GM19023 (cell line): ENCODE data around the gene SLC12A3.

Source experiments
- ATAC-seq: cut with Tn5 transposase; IDR thresholded peaks from one replicate; pipeline ENCODE4 v1.9.1; 2021; ENCODE audit warnings: mild to moderate bottlenecking, moderate library complexity; ENCODE audit not compliant: unreplicated experiment

SLC12A3 gene

GRCh38 chr16:56889206-56889605 lies 24.2 kb downstream of the SLC12A3 start:
- ATAC-seq = no peak

- no peak for ATAC-seq
Measured at GRCh38 chr16:56891685-56892084, 26.7 kb downstream of the SLC12A3 start.

- no peak for ATAC-seq
Measured at GRCh38 chr16:56892705-56893104, 27.7 kb downstream of the SLC12A3 start.

- no peak for ATAC-seq
Measured at GRCh38 chr16:56894331-56894917, 29.4 kb downstream of the SLC12A3 start.

DNA sequence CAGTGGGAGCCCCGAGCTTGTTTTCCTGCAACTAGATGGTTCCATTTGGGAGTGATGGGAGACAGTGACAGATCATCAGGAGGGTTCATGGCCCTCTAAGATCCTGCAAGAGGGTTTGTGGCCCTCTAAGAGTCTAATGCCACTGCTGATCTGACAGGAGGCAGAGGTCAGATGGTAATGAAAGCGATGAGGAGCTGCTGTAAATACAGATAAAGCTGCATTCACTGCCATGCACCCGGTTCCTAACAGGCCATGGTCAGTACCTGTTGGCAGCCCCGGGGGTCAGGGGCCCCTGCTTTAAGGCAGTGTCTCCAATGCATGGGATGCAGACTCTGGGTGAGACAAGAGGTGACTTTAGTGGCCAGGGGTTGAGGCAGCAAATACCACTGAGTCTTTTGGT lies 30.8 kb downstream of the SLC12A3 start:
- ATAC-seq = no peak

DNA sequence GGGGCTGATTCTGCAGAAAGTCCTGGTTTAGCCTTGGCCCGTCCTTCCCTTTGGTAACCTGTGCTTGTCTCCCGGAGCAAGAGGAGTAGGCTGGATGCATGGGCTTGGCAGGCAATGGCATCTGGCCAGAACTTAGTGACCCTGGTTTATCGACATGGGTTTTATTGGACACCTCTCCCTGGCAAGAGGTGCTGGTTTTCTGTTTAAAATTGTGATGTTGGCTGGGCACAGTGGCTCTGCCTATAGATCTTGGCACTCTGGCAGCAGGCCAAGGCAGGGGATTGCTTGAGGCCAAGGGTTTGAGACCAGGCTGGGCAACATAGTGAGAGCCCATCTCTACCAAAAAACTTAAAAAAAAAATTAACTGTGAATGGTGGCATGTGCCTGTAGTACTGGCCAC lies 31.2 kb downstream of the SLC12A3 start:
- no peak for ATAC-seq

DNA sequence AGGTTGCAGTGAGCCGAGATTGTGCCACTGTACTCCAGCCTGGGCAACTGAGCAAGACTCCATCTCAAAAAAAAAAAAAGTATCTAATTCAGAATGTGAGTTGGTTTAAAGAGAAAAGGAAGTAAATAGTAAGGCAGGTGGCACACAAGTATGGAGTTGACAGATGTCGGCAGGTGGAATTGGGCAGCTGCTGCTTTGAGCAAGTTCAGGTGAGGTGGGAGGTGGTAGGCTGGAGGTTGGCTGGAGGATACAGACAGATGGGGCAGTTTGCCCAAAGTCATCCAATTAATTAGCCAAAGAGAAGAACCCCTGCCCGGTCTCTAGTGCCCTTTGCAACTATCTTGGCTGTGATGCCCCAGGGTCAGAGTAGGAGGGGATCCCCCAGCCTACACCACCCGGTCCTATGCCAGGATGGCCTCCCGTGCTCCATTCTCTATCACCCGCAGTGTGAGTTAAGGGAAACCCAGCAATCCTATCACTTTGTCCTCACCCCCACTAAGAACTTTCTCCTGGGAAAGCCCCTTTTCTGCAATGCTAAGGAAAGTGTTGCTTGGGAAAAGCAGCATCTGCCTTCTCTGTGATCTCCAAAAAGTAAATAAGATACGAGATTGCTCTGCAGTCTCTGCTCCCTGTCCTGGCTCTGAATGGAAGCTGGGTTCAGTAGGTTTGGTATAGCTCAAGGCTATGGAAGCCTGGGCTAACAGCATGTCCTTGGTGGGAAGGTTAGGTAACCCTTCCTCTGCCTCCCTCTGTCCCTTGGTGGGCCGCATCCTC lies 32.2 kb downstream of the SLC12A3 start:
- ATAC-seq = no peak

- peak; percentile 63 for ATAC-seq
Measured at GRCh38 chr16:56898847-56899246, 33.8 kb downstream of the SLC12A3 start.

GRCh38 chr16:56903866-56904265 lies 38.9 kb downstream of the SLC12A3 start:
- ATAC-seq = no peak

DNA sequence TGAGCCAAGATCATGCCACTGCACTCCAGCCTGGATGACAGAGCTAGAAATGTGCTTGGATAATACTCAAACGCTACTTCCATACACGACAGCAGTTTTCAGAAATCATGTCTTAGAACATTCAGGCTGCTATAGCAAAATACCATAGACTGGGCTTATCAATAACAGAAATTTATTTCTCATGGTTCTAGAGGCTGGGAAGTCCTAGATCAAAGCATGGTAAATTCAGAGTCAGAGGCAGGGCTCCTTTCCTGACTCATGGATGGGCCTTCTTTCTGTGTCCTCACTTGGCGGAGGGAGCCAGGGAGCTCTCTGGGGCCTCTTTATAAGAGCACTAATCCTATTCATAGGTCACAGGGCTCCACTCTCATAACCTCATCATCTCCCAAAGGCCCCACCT lies 42.4 kb downstream of the SLC12A3 start:
- ATAC-seq = no peak

DNA sequence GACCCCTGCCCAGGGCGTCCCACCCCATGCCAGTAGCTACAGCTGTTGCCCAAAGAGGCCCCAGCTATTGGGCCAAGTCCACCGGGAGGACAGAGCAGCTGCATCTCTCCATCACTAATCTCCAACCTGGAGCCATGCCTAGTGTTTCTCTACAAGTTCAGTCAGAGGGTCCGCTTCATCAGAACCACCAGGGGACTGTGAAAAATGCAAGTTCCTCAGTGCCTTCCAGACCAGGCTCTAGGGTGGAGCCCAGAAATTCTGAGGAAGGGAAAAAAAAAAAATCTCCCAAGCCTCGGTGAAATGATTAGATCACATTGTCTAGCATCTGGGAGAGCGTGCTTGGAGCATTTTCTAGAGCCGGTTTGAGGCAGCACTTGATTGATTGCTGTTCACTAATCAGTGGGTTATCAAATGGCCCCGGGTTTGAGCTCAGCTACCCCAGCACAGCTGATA lies 44.5 kb downstream of the SLC12A3 start:
- no peak for ATAC-seq

GRCh38 chr16:56910112-56910511 lies 45.1 kb downstream of the SLC12A3 start:
- no peak for ATAC-seq

DNA sequence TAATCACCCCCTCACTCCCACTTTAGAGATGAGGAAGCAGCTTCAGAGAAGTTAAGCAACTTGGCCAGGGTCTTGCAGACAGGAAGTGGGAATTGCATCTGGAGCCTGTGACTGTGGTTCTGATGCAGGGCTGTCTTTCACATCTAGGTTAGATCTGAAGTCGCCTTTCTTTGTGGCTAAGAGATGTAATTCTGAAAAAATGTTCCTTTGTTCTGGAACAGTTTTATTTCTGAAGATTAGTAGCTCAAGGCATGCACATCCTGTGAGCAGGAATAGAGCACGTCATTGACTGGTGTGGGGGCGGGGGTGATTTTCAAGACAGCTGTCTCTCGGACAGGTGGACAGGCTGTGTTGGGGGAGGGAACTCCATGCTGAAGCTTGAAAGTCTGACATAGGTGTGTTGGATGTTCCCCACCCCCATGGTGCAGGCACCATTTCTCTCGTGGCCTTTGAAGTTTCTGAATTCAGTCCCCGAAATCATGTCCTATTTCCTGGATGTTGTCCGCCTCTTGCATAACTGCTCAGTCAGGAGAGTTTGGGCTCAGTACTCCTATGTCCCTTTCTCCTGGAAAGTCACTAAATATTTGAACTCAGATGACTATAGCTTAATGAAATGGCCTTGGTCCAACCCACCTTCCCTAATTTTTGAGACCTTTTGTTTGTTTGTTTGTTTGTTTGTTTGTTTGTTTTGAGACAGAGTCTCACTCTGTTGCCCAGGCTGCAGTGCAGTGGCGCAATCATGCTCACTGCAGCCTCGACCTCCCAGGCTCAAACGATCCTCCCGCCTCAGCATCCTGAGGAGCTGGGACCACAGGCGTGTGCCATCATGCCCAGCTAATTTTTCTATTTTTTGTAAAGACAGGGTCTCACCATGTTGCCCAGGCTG lies 45.9 kb downstream of the SLC12A3 start:
- ATAC-seq = no peak

- ATAC-seq = peak; percentile 53
Measured at GRCh38 chr16:56911771-56912571, 47.0 kb downstream of the SLC12A3 start.

- ATAC-seq = no peak
Measured at GRCh38 chr16:56912746-56913708, 48.0 kb downstream of the SLC12A3 start.

DNA sequence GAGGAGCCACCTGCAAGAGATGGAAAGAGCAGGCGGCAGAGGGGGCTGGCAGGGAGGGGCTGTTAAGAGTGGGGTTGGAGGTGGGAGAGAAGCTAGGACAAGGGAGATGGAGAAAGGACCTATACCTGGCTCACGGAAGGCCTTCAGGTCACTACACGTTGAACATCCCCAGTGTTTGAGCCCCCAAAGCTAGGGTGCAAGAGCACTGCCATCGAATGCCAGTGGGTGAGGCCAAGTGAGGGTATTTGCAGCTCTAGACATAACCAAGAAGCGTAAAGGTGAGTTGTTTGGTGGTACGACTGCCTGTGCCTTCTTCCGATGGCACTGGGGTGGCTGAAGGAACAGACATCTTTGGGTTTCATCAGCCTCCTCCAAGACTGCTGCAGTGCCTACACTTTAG lies 49.9 kb downstream of the SLC12A3 start:
- ATAC-seq = no peak

DNA sequence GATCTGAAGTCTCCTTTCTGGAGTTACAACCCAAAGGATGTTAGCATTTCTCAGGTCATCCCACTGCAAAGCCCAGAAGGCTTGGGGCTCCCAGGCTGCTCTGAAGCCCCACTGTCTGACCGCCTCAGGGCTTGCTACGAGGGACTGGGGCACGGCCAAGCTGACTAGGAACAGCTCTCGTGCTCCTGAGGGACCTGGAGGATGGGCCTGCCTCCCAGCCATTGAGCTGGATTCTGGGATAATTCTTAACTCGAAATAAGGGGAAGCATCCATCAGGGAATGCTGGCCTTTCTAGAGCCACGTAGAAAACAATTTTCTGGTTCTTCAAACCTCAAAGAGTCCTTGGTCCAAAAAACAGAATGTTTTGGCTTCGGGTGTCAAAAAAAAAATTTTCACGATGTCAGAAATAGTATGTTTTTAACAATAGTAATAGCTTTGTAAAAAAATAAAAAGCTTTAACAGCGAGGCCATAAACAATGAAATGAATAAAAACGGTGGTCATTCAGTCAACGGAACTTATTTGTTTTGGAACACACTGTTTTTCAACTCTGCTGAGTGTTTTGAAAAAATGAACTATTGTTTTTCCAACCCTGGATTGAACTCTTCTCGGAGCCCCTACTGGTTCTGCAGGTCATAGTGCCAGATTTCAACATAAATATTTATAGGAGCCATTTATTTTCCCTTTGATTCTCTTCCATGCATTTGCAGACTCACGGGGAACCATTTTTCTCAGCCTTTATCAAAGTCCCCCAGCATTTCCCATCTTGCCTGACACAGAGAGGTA lies 50.5 kb downstream of the SLC12A3 start:
- ATAC-seq = no peak

DNA sequence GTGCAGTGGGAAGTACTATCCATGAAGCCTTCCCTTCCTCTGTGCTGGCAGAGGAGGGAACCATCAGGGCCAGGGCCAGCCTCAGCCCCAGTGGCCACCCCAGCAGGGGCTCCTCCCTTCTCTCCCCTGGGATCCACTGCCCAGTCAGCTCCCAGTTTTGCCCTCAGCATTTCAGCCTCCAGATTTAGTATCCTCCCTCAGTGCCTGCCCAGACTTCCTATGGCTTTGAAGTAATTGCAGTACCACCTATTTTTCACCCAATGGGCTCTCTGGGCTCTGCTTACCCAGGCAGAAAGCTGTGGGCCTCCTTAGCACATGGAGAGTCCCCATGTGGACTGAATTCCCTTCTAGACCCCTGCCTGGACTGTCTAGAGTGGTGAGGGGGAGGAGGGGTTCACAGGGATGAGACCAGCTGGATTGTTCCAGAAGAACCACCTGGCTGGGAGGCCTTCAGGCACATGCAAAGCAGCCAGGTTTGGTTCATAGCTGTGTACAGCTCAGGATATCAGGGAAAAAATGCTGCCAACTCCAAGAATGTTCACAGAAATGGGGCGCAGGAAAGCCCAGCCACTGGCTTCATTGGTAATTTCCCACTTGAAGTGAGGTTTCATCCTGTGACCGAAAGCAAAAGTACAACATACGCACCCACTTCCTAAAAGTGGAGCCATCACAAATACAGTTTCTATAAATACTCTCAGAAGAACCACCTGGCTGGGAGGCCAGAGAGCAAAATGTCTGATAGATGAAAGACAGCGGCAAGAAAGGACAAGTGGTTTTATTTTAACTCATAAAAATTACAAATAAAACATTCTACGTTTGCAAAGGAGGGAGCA lies 51.8 kb downstream of the SLC12A3 start:
- peak; percentile 62 for ATAC-seq
